ENCODE results near the gene NRCAM. TPM values are rescaled to one million over a fixed set of nuclear protein-coding genes. Genes with fewer than 3 reads are reported as not detected.

NRCAM gene
- total RNA-seq, 1 donor from 2014 or later = 33.2 TPM

GRCh38 chr7:108166687-108167086, 289.5 kb downstream of the NRCAM start:
- no peak overlapping the region for H3K4me3 Mint-ChIP-seq
- TF ChIP-seq CTCF (conservative IDR thresholded peaks at IDR 0.05) = no peak
- H3K27me3 Mint-ChIP-seq (ENCODE audit: low read depth) = no peaks in the 10 kb centered on the region
- H3K27ac Mint-ChIP-seq (ENCODE audit: unreplicated experiment) = no peak overlapping the region
- peaks cover 4% of the 10 kb centered on the region for H3K9me3 Mint-ChIP-seq
- DNase-seq (ENCODE audit: low read depth, low spot score) = no peak
- no peaks in the 10 kb centered on the region for H3K36me3 Mint-ChIP-seq (ENCODE audit: low read depth)
- no peaks in the 10 kb centered on the region for H3K4me1 Mint-ChIP-seq

- Mint-ChIP-seq H3K27me3 (ENCODE audit: low read depth) (no peaks in the 10 kb centered on the region), H3K4me1 (no peaks in the 10 kb centered on the region), H3K36me3 (ENCODE audit: low read depth) (no peaks in the 10 kb centered on the region), H3K9me3 (peaks cover 4% of the 10 kb centered on the region), H3K4me3 (no peak overlapping the region), H3K27ac (ENCODE audit: unreplicated experiment) (no peak overlapping the region)
- no peak for DNase-seq (ENCODE audit: low read depth, low spot score)
- no peak for TF ChIP-seq CTCF (conservative IDR thresholded peaks at IDR 0.05)
Observed at GRCh38 chr7:108165723-108166122, 290.5 kb downstream of the NRCAM start.

GRCh38 chr7:108164946-108165345, 291.3 kb downstream of the NRCAM start:
- peaks cover 4% of the 10 kb centered on the region for H3K9me3 Mint-ChIP-seq
- H3K4me3 Mint-ChIP-seq = no peak overlapping the region
- no peaks in the 10 kb centered on the region for H3K36me3 Mint-ChIP-seq (ENCODE audit: low read depth)
- no peak overlapping the region for H3K27ac Mint-ChIP-seq (ENCODE audit: unreplicated experiment)
- H3K4me1 Mint-ChIP-seq = no peaks in the 10 kb centered on the region
- no peak for DNase-seq (ENCODE audit: low read depth, low spot score)
- TF ChIP-seq CTCF (conservative IDR thresholded peaks at IDR 0.05) = peak; percentile 35
- H3K27me3 Mint-ChIP-seq (ENCODE audit: low read depth) = no peaks in the 10 kb centered on the region

- H3K36me3 Mint-ChIP-seq (ENCODE audit: low read depth) = no peaks in the 10 kb centered on the region
- H3K9me3 Mint-ChIP-seq = peaks cover 4% of the 10 kb centered on the region
- no peak for TF ChIP-seq CTCF (conservative IDR thresholded peaks at IDR 0.05)
- H3K27me3 Mint-ChIP-seq (ENCODE audit: low read depth) = no peaks in the 10 kb centered on the region
- H3K4me1 Mint-ChIP-seq = no peaks in the 10 kb centered on the region
- no peak overlapping the region for H3K27ac Mint-ChIP-seq (ENCODE audit: unreplicated experiment)
- no peak overlapping the region for H3K4me3 Mint-ChIP-seq
- no peak for DNase-seq (ENCODE audit: low read depth, low spot score)
Observed at GRCh38 chr7:108164342-108164741, 291.9 kb downstream of the NRCAM start.

- Mint-ChIP-seq H3K36me3 (ENCODE audit: low read depth) (no peaks in the 10 kb centered on the region), H3K27ac (ENCODE audit: unreplicated experiment) (no peak overlapping the region), H3K9me3 (peaks cover 4% of the 10 kb centered on the region), H3K27me3 (ENCODE audit: low read depth) (no peaks in the 10 kb centered on the region), H3K4me3 (no peak overlapping the region), H3K4me1 (no peaks in the 10 kb centered on the region)
- TF ChIP-seq CTCF (conservative IDR thresholded peaks at IDR 0.05) = no peak
- DNase-seq (ENCODE audit: low read depth, low spot score) = no peak
Observed at GRCh38 chr7:108158776-108159175, 297.5 kb downstream of the NRCAM start.
